ENCODE measurements around the gene SPATA20. TPM values are rescaled to one million over a fixed set of nuclear protein-coding genes. Genes with fewer than 3 reads are reported as not detected.

Gene SPATA20
- total RNA-seq, 1 donor from 2014 or later, result 58.1 TPM

DNA sequence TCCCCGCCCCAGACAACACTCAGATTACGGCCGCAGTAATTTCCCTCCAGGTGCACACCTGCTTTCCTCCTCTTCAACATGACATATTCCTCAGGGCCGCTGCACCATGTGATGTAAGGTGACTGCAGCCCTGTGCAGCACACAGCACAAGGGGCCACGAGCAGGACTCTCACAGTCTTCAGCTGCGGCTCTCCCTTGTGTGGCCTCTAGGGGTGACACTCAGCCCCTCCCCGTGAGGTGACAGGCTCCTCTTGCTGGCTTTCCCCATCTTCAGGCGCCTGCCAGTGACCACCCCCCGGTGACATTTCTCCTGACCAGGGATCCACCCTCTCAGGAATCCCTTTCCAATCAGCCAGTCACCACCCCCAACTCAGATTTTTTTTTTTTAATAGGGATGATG is 56.4 kb downstream of the SPATA20 start:
- H3K4me1 Mint-ChIP-seq (ENCODE audit: unreplicated experiment), result peaks cover 6% of the 10 kb centered on the region
- peaks cover 26% of the 10 kb centered on the region for H3K27me3 Mint-ChIP-seq (ENCODE audit: unreplicated experiment)
- no peaks in the 10 kb centered on the region for H3K36me3 Mint-ChIP-seq (ENCODE audit: unreplicated experiment)
- no peak for TF ChIP-seq CTCF (IDR thresholded peaks at IDR 0.05)
- no peak overlapping the region for H3K4me3 Mint-ChIP-seq (ENCODE audit: unreplicated experiment)
- no peak overlapping the region for H3K27ac Mint-ChIP-seq (ENCODE audit: unreplicated experiment)
- DNase-seq (ENCODE audit: extremely low spot score, unreplicated experiment), result no peak
- H3K9me3 Mint-ChIP-seq (ENCODE audit: unreplicated experiment), result no peaks in the 10 kb centered on the region

GRCh38 chr17:50604513-50604912 is 57.5 kb downstream of the SPATA20 start:
- Mint-ChIP-seq H3K36me3 (ENCODE audit: unreplicated experiment) (no peaks in the 10 kb centered on the region), H3K4me1 (ENCODE audit: unreplicated experiment) (peaks cover 6% of the 10 kb centered on the region), H3K27me3 (ENCODE audit: unreplicated experiment) (peaks cover 30% of the 10 kb centered on the region), H3K9me3 (ENCODE audit: unreplicated experiment) (no peaks in the 10 kb centered on the region), H3K4me3 (ENCODE audit: unreplicated experiment) (no peak overlapping the region), H3K27ac (ENCODE audit: unreplicated experiment) (no peak overlapping the region)
- TF ChIP-seq CTCF (IDR thresholded peaks at IDR 0.05), result no peak
- DNase-seq (ENCODE audit: extremely low spot score, unreplicated experiment), result no peak

DNA sequence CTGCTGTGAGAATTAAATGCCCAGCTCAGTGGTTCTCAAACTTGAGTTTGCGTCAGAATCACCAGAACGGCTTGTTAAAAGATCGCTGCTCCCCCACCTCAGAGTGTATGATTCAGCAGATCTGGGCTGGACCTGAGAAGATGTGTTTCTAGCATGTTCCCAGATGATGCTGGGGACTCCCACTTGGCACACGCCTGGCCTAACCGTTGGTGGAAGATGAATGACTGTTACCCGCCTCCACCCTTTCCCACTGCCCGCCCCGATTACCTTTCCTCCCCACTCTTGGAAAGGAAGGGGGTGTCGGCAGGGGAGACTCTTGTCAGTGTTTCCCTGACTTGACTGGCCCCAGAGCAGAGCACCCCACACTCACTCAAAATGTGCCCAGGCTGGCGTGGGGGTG is 58.5 kb downstream of the SPATA20 start:
- no peak for DNase-seq (ENCODE audit: extremely low spot score, unreplicated experiment)
- Mint-ChIP-seq H3K27ac (ENCODE audit: unreplicated experiment) (no peak overlapping the region), H3K27me3 (ENCODE audit: unreplicated experiment) (peaks cover 29% of the 10 kb centered on the region), H3K4me3 (ENCODE audit: unreplicated experiment) (no peak overlapping the region), H3K36me3 (ENCODE audit: unreplicated experiment) (no peaks in the 10 kb centered on the region), H3K4me1 (ENCODE audit: unreplicated experiment) (peaks cover 6% of the 10 kb centered on the region), H3K9me3 (ENCODE audit: unreplicated experiment) (no peaks in the 10 kb centered on the region)
- no peak for TF ChIP-seq CTCF (IDR thresholded peaks at IDR 0.05)

Other genes starting within 250 kb of the SPATA20 start
- 31.6 and 32.0 TPM in 2 replicates for gene XYLT2, start 201.0 kb upstream of the SPATA20 start, total RNA-seq
- gene MRPL27, start 174.0 kb upstream of the SPATA20 start, total RNA-seq, result 54.5 and 59.0 TPM in 2 replicates
- gene EME1, start 173.9 kb upstream of the SPATA20 start, total RNA-seq, result 2.8 and 3.6 TPM in 2 replicates
- 87.0 and 87.2 TPM in 2 replicates for gene LRRC59, start 149.7 kb upstream of the SPATA20 start, total RNA-seq
- 25.4 and 28.1 TPM in 2 replicates for gene ACSF2, start 121.0 kb upstream of the SPATA20 start, total RNA-seq
- gene CHAD, start 78.3 kb upstream of the SPATA20 start, total RNA-seq, result not detected in 2 replicates
- gene RSAD1, start 68.3 kb upstream of the SPATA20 start, total RNA-seq, result 36.7 and 37.5 TPM in 2 replicates
- gene MYCBPAP, start 38.7 kb upstream of the SPATA20 start, total RNA-seq, result 0.46 and 0.81 TPM in 2 replicates
- gene EPN3, start 14.4 kb upstream of the SPATA20 start, total RNA-seq, result not detected in 2 replicates
- gene CACNA1G, start 13.5 kb downstream of the SPATA20 start, total RNA-seq, result 0.10 and 0.11 TPM in 2 replicates
- gene ABCC3, start 87.7 kb downstream of the SPATA20 start, total RNA-seq, result 0.37 and 0.73 TPM in 2 replicates
- 38.4 and 41.1 TPM in 2 replicates for gene ANKRD40, start 160.7 kb downstream of the SPATA20 start, total RNA-seq
- gene LUC7L3, start 172.4 kb downstream of the SPATA20 start, total RNA-seq, result 86.1 and 105 TPM in 2 replicates
- gene ANKRD40CL, start 220.3 kb downstream of the SPATA20 start, total RNA-seq, result not detected in 2 replicates